Measurements from ENCODE around the gene ZNF609. TPM values are rescaled to one million over a fixed set of nuclear protein-coding genes. Genes with fewer than 3 reads are reported as not detected.

ZNF609 gene
- total RNA-seq, 1 donor from 2014 or later = 11.3 TPM

- Histone ChIP-seq H3K36me3 (ENCODE audit: control insufficient read depth, insufficient read depth, low read length) (peaks cover 1% of the 10 kb centered on the region), H3K27me3 (ENCODE audit: control insufficient read depth, insufficient read depth, low read length) (no peaks in the 10 kb centered on the region), H3K4me3 (ENCODE audit: low read depth, low read length) (no peak overlapping the region)
- DNase-seq (ENCODE audit: low read depth) (no peak), FAIRE-seq (no peak)
- no peak for TF ChIP-seq CTCF (IDR thresholded peaks at IDR 0.05; ENCODE audit: insufficient read depth, low read length, severe bottlenecking)
Measured at GRCh38 chr15:64453689-64454037, 6.7 kb upstream of the ZNF609 start.

- no peak for DNase-seq (ENCODE audit: low read depth)
- peaks cover 1% of the 10 kb centered on the region for H3K36me3 ChIP-seq (ENCODE audit: control insufficient read depth, insufficient read depth, low read length)
- no peak for FAIRE-seq
- no peak overlapping the region for H3K4me3 ChIP-seq (ENCODE audit: low read depth, low read length)
- TF ChIP-seq CTCF (IDR thresholded peaks at IDR 0.05; ENCODE audit: insufficient read depth, low read length, severe bottlenecking) = no peak
- no peaks in the 10 kb centered on the region for H3K27me3 ChIP-seq (ENCODE audit: control insufficient read depth, insufficient read depth, low read length)
Measured at GRCh38 chr15:64454282-64454681, 6.1 kb upstream of the ZNF609 start.

GRCh38 chr15:64455961-64456371, 4.4 kb upstream of the ZNF609 start:
- H3K27me3 ChIP-seq (ENCODE audit: control insufficient read depth, insufficient read depth, low read length) = no peaks in the 10 kb centered on the region
- FAIRE-seq (no peak), DNase-seq (ENCODE audit: low read depth) (no peak)
- peaks cover 1% of the 10 kb centered on the region for H3K36me3 ChIP-seq (ENCODE audit: control insufficient read depth, insufficient read depth, low read length)
- TF ChIP-seq CTCF (IDR thresholded peaks at IDR 0.05; ENCODE audit: insufficient read depth, low read length, severe bottlenecking) = no peak
- H3K4me3 ChIP-seq (ENCODE audit: low read depth, low read length) = no peak overlapping the region

- Histone ChIP-seq H3K36me3 (ENCODE audit: control insufficient read depth, insufficient read depth, low read length) (peaks cover 1% of the 10 kb centered on the region), H3K4me3 (ENCODE audit: low read depth, low read length) (no peak overlapping the region), H3K27me3 (ENCODE audit: control insufficient read depth, insufficient read depth, low read length) (no peaks in the 10 kb centered on the region)
- TF ChIP-seq CTCF (IDR thresholded peaks at IDR 0.05; ENCODE audit: insufficient read depth, low read length, severe bottlenecking) = no peak
- no peak for FAIRE-seq
- no peak for DNase-seq (ENCODE audit: low read depth)
Measured at GRCh38 chr15:64456634-64457108, 3.7 kb upstream of the ZNF609 start.

- no peak overlapping the region for H3K4me3 ChIP-seq (ENCODE audit: low read depth, low read length)
- FAIRE-seq = no peak
- no peaks in the 10 kb centered on the region for H3K27me3 ChIP-seq (ENCODE audit: control insufficient read depth, insufficient read depth, low read length)
- TF ChIP-seq CTCF (IDR thresholded peaks at IDR 0.05; ENCODE audit: insufficient read depth, low read length, severe bottlenecking) = no peak
- H3K36me3 ChIP-seq (ENCODE audit: control insufficient read depth, insufficient read depth, low read length) = peaks cover 1% of the 10 kb centered on the region
- DNase-seq (ENCODE audit: low read depth) = no peak
Measured at GRCh38 chr15:64459066-64459781, 1.2 kb upstream of the ZNF609 start.
